Measurements from ENCODE around the gene COL3A1.

The COL3A1 gene

GRCh38 chr2:188975497-188976102 is 1.4 kb downstream of the COL3A1 start:
- no peak for DNase-seq (ENCODE audit: low spot score)

GRCh38 chr2:188976545-188977268 is 2.5 kb downstream of the COL3A1 start:
- DNase-seq (ENCODE audit: low spot score), result no peak

GRCh38 chr2:188977317-188977716 is 3.1 kb downstream of the COL3A1 start:
- DNase-seq (ENCODE audit: low spot score), result no peak

DNA sequence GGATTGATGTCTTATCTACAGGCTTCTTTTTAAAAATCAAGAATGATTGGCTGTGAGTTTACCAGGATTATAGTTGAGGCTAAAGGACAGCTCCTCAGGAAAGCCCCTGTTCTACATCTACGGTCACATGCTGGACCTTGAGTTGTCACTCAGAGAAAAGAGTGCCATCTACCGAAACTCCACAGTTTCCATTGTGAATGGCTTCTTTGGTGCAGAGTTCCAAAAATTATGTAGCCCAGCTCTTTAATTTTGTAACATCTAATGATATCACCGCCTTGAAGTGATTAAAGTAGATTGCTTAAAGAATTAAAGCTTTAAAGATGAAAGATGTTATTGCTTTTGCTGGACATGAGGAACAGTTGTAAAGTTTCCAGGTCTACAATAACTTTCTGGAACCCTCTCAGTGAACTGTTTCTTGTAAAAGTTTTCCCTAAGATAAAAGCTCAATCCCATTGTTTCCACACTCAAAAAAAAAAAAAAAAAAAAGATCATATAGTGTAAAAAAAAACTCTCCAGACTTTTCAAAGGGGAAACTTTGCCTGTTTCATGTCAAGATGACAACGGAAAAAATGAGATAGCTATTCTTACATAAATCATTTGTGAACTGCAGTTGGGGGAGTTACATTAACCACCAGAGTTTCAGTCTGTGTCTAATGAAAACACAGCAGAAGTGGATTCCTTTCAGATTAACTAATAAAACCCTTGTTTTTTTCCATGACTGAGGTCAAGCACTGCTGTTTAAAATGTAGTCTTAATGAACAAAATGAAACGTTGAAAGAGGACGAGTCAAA is 4.3 kb downstream of the COL3A1 start:
- DNase-seq (ENCODE audit: low spot score), result peak; percentile 9

DNA sequence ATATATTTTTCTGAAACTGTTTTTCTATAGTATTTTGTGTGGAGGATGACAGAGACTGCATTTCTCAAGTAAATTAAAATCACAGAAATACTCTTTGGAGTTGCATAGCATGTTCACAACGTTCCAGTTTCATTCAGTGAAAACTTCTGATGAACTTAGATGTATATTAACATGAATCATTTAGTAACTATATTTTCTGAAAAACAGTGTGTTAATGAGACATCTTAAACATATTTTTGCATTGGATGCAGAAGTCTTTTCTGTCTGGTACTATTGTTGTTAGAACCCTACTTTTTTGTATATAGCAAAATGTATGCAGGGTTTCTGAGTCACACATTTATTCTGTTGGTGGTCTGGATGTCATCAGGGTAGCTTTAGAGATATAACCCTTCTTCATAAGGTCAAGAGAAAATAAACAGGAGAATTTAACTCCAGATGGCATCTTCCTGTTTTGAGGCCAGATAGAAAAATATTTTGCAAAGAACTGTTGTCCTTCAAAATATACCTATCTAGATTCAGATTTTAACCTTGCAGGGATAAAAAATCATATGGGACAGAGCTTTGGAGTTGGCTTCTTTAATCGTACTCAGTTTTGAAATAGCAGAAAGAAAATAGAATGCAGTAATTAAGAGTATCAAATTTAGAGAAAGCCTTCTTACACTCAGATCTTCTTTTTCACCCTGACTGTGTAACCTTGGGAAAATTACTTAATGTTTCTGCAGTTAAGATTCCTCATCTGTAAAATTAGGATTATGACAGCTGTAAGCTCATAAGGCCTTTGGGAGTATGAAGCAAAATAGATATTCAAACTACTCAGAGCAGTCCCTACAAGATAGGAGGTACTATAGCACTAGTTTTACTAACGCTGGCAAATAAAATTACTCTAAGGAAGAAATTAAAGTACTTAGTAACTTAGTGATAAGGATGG is 5.3 kb downstream of the COL3A1 start:
- DNase-seq (ENCODE audit: low spot score), result no peak

DNA sequence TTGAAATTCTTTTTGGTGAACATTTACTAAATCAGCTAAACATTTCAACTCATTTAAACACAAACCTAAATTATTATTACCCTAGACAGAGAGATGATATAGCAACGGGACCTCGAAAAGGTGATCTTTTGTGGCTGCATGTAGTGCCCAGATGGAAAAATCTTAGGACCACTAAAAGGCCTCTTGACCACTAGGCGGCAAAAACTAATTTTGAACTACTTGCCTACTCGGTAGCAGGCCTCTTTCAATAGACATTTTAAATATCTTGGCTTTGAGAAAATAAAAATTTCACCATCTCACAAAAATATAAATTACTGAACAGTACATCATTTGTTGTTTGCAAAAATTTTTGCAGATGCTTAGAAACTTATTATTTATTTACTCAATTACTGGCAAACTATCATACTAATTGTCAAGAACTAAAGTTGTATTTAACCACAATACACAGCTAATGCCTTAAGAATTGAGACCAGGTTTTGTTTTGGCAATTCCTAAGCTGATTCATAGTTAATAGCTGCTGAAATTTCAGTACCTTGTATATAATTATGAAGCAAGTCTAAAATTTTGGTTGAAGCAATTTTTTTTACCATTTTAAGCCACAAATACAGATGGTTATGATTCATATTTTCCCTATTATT is 9.4 kb downstream of the COL3A1 start:
- no peak for DNase-seq (ENCODE audit: low spot score)

- DNase-seq (ENCODE audit: low spot score), result no peak
Measured at GRCh38 chr2:188984065-188984491, 9.9 kb downstream of the COL3A1 start.

DNA sequence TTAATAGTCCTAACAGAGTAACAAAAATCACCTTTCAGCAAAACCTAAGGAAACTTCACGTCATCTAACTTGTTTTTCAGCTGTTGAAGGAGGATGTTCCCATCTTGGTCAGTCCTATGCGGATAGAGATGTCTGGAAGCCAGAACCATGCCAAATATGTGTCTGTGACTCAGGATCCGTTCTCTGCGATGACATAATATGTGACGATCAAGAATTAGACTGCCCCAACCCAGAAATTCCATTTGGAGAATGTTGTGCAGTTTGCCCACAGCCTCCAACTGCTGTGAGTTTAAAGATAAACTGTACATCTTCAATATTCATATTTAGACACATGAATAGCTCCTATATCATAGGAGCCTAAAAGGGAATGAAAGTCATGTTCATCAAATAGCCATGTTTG is 10.5 kb downstream of the COL3A1 start:
- DNase-seq (ENCODE audit: low spot score), result no peak

GRCh38 chr2:188986839-188987238 is 12.7 kb downstream of the COL3A1 start:
- DNase-seq (ENCODE audit: low spot score), result no peak

DNA sequence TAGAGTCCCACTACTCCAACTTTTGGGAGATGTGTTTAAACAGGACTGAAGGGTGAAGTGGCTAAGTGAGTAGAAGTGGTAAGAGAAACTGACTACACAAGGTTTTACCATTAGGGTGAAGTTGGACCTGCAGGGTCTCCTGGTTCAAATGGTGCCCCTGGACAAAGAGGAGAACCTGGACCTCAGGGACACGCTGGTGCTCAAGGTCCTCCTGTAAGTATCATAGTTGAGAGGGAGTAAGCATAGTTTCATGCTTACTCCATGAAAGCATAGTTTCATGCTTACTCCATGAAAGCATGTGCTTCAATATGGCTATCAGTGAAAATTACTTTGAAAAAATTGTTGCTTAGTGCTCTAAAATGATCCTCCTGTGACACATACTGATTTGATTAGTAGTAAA is 19.1 kb downstream of the COL3A1 start:
- DNase-seq (ENCODE audit: low spot score), result no peak

DNA sequence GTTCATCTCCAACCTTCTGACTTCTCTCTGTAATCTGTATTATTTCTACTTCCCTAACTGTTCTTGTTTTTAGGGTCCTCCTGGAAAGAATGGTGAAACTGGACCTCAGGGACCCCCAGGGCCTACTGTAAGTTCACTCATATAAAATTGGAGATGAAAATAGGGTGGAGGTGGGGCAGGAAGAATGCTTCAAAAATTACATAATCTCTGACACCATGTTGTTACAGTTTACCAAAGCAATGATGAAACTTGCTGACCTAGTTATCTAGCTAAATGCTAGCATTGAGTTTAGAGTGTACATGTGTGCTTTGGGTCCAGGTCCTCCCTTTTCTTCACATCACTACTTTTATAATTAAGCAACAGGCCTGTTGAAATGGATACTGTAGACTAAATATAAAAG is 23.1 kb downstream of the COL3A1 start:
- DNase-seq (ENCODE audit: low spot score), result no peak

DNA sequence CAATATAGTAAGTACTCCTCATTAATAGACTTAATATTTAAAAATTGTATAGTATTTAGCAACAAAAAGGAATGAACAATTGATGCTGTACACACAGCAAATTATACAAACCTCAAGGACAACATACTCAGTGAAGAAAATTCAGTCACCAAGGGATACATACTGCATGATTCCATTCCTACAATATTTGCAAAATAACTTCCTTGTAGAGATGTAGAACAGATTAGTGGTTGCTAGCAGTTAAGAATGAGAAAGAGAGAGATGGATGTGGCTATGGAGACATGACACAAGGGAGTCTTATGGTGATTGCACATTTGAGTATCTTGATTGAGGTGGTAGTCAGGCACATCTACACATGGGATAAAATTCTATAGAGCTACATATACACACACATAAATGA is 26.0 kb downstream of the COL3A1 start:
- no peak for DNase-seq (ENCODE audit: low spot score)

DNA sequence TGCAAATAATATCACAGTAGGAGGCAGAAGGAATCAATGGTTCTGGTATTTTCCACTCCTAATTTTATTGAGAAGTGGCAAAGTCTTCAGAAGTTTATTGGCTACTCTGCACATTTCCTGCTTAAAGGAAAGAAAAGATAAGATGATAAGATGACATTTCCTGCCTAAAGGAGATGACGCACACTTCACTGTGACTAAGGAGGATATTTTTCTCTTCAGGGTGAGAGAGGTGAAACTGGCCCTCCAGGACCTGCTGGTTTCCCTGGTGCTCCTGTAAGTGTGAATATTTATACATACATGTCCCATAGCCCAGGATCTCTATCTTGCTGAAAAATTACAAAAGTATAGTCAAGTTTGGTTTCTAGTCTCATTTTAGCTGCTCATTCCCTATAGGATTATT is 27.9 kb downstream of the COL3A1 start:
- DNase-seq (ENCODE audit: low spot score), result no peak

DNA sequence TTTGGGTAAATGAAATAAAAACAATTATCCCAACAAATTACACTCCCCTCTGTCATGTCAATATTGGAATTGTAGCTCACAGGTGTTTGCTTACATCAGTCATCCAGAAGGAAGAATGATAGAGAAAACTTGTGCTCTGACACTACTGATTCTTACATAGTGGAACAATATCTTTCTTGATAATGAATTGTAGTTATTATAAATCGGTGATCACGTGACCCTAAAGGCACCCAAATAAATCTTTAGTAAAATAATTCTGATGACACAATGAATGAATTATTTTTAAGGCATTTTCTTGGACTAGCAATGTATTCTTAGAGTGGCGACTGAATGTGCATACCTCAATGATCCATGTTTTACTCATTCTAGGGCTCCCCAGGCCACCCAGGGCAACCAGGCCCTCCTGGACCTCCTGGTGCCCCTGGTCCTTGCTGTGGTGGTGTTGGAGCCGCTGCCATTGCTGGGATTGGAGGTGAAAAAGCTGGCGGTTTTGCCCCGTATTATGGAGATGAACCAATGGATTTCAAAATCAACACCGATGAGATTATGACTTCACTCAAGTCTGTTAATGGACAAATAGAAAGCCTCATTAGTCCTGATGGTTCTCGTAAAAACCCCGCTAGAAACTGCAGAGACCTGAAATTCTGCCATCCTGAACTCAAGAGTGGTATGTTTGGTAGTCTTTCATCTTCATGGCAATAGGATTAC is 34.5 kb downstream of the COL3A1 start:
- no peak for DNase-seq (ENCODE audit: low spot score)

DNA sequence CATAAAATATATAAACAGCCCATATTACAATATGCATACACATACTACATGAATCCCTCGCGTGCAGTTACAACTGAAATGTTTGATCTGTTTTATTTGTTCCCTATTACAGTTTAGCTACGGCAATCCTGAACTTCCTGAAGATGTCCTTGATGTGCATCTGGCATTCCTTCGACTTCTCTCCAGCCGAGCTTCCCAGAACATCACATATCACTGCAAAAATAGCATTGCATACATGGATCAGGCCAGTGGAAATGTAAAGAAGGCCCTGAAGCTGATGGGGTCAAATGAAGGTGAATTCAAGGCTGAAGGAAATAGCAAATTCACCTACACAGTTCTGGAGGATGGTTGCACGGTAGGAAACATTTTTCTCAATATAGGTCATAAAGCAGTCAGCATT is 36.4 kb downstream of the COL3A1 start:
- DNase-seq (ENCODE audit: low spot score), result no peak

DNA sequence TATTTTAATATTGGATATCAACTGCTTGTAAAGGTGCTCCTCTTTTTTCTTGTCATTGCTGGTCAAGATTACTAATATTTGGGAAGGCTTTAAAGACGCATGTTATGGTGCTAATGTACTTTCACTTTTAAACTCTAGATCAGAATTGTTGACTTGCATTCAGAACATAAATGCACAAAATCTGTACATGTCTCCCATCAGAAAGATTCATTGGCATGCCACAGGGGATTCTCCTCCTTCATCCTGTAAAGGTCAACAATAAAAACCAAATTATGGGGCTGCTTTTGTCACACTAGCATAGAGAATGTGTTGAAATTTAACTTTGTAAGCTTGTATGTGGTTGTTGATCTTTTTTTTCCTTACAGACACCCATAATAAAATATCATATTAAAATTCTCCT is 38.2 kb downstream of the COL3A1 start:
- no peak for DNase-seq (ENCODE audit: low spot score)

- DNase-seq (ENCODE audit: low spot score), result no peak
Measured at GRCh38 chr2:189013031-189013430, 38.9 kb downstream of the COL3A1 start.

- no peak for DNase-seq (ENCODE audit: low spot score)
Measured at GRCh38 chr2:189013671-189014448, 39.7 kb downstream of the COL3A1 start.

DNA sequence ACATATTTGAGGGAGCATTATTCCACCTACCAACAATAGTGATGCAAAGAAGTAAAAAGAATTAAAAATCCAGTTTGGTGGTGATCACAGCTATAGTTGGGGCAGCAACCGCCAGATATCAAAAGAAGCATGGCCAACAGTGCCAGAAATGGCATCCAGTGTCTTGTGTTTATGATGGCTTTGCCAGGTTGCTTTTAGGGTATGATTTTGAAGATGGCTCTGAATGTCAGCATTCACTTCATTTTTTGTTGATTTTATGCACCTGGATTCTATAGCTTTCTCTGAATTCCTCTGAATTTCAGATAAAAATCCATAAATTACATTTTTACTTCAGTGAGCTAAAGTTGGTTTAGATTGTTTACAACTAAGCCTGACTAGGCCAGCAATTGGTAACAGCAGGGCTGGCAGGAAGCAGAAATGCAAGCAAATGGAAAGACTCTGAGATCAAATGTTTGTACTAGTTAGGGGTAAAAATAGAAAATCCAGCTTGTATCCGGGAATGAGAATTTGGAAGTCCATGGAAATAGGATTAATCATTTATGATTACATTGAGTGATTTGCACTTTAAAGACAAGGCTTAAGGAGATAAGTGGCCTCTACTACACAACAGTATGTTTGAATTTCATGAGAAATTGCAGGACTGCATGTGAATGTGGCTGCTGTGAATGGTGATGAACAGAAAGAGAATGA is 40.4 kb downstream of the COL3A1 start:
- no peak for DNase-seq (ENCODE audit: low spot score)

DNA sequence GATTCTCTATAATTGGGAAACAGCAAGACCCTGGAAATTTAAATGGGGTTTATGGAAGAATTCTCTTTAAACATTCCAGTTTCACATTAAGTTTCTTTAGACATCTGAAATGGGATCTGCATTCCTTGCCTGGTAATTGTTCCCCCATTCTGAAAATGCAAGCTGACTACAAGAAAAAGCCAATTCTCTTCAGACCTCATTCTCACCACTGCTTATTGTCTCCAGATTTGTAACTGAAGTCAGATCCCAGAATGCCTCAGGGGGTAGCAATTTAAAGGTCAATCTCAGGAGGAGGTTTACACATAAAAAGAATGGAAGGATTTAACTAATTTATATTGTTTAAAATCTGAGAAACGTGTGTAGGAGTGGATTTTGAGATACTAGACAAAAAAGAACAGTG is 41.2 kb downstream of the COL3A1 start:
- DNase-seq (ENCODE audit: low spot score), result no peak
